Measurements from ENCODE around the gene STT3B. TPM values are rescaled to one million over a fixed set of nuclear protein-coding genes. Genes with fewer than 3 reads are reported as not detected.

The STT3B gene
- total RNA-seq, 4 donors from 2014 or later = 78.1 to 130 (median 94.8) TPM

- no peaks in the 10 kb centered on the region for H3K27me3 ChIP-seq
- H3K9me3 ChIP-seq = no peaks in the 10 kb centered on the region
- no peak for DNase-seq (ENCODE audit: low spot score in 2 of 2)
- H3K4me3 ChIP-seq = no peak overlapping the region
- no peak overlapping the region for H3K27ac ChIP-seq
- TF ChIP-seq CTCF (IDR thresholded peaks at IDR 0.05) (no peak), EP300 (IDR thresholded peaks at IDR 0.05) (no peak), POLR2A (IDR thresholded peaks at IDR 0.05) (no peak)
- peaks cover 0 to 13% (median 0%) of the 10 kb centered on the region in 3 donors for H3K36me3 ChIP-seq
- WGBS, 2 donors = 77% methylated on average over 9 of the region's 9 CpGs
- H3K4me1 ChIP-seq = peaks cover 0 to 13% (median 0%) of the 10 kb centered on the region in 4 donors
These were observed 138.0 kb downstream of the STT3B start for GRCh38 chr3:31670722-31671121.

- DNase-seq (ENCODE audit: low spot score in 2 of 2) = no peak
- no peak overlapping the region for H3K27ac ChIP-seq
- 66 to 68% methylated on average over 2 of the region's 2 CpGs for WGBS, 2 donors
- H3K4me3 ChIP-seq = no peak overlapping the region
- H3K27me3 ChIP-seq = no peaks in the 10 kb centered on the region
- H3K36me3 ChIP-seq = peaks cover 0 to 13% (median 0%) of the 10 kb centered on the region in 3 donors
- H3K9me3 ChIP-seq = no peaks in the 10 kb centered on the region
- peaks cover 0 to 14% (median 0%) of the 10 kb centered on the region in 4 donors for H3K4me1 ChIP-seq
- TF ChIP-seq POLR2A (IDR thresholded peaks at IDR 0.05) = no peak
- TF ChIP-seq EP300 (IDR thresholded peaks at IDR 0.05) = no peak
- TF ChIP-seq CTCF (IDR thresholded peaks at IDR 0.05) = no peak
These were observed 138.7 kb downstream of the STT3B start for GRCh38 chr3:31671451-31671850.

- 32 to 33% methylated on average over 6 of the region's 6 CpGs for WGBS, 2 donors
- peaks cover 0 to 13% (median 0%) of the 10 kb centered on the region in 3 donors for H3K36me3 ChIP-seq
- no peaks in the 10 kb centered on the region for H3K27me3 ChIP-seq
- H3K9me3 ChIP-seq = no peaks in the 10 kb centered on the region
- no peak for DNase-seq (ENCODE audit: low spot score in 2 of 2)
- TF ChIP-seq POLR2A (IDR thresholded peaks at IDR 0.05) (no peak), CTCF (IDR thresholded peaks at IDR 0.05) (no peak), EP300 (IDR thresholded peaks at IDR 0.05) (no peak)
- no peak overlapping the region for H3K4me3 ChIP-seq
- peaks cover 0 to 17% (median 0%) of the 10 kb centered on the region in 4 donors for H3K4me1 ChIP-seq
- no peak overlapping the region for H3K27ac ChIP-seq
These were observed 139.3 kb downstream of the STT3B start for GRCh38 chr3:31671976-31672375.

- DNase-seq (ENCODE audit: low spot score in 2 of 2) = no peak
These were observed 141.2 kb downstream of the STT3B start for GRCh38 chr3:31673950-31674349.

GRCh38 chr3:31676556-31676955 is 143.8 kb downstream of the STT3B start:
- no peaks in the 10 kb centered on the region for H3K9me3 ChIP-seq
- no peak overlapping the region for H3K27ac ChIP-seq
- H3K4me3 ChIP-seq = no peak overlapping the region
- no peaks in the 10 kb centered on the region for H3K27me3 ChIP-seq
- WGBS, 2 donors = 54 to 72% methylated on average over 8 of the region's 8 CpGs
- H3K36me3 ChIP-seq = no peaks in the 10 kb centered on the region
- DNase-seq (ENCODE audit: low spot score in 2 of 2) = no peak
- peaks cover 0 to 22% (median 0%) of the 10 kb centered on the region in 4 donors for H3K4me1 ChIP-seq
- TF ChIP-seq EP300 (IDR thresholded peaks at IDR 0.05) (no peak), CTCF (IDR thresholded peaks at IDR 0.05) (no peak), POLR2A (IDR thresholded peaks at IDR 0.05) (no peak)

More at GRCh38 chr3:31673950-31674349, 141.2 kb downstream of the STT3B start:
- WGBS, 2 donors = 100% methylated on average over 1 of the region's 1 CpG
- peaks cover 0 to 19% (median 0%) of the 10 kb centered on the region in 4 donors for H3K4me1 ChIP-seq
- H3K27me3 ChIP-seq = no peaks in the 10 kb centered on the region
- no peak overlapping the region for H3K4me3 ChIP-seq
- TF ChIP-seq EP300 (IDR thresholded peaks at IDR 0.05) (no peak), POLR2A (IDR thresholded peaks at IDR 0.05) (no peak), CTCF (IDR thresholded peaks at IDR 0.05) (no peak)
- no peaks in the 10 kb centered on the region for H3K36me3 ChIP-seq
- no peak overlapping the region for H3K27ac ChIP-seq
- H3K9me3 ChIP-seq = no peaks in the 10 kb centered on the region
